HepG2 (cell line): ENCODE measurements around the gene CSNK1D. TPM values are rescaled to one million over a fixed set of nuclear protein-coding genes. Genes with fewer than 3 reads are reported as not detected.
A peak's percentile ranks its signal among the peaks of the same experiment; 100 is the strongest.

Source experiments
- ASH2L ChIP-seq: fragments of 300-600, 200-600 bp; sonication (generic); IDR thresholded peaks from 2 replicates; pipeline ENCODE4 v1.7.0; 2017; ENCODE audit warnings: low read depth, mild to moderate bottlenecking, moderate library complexity, mixed read lengths, low read length; ENCODE audit not compliant: insufficient read length
- ATF6 ChIP-seq: sonication (generic); formaldehyde crosslinking; conservative IDR thresholded peaks from 2 replicates; pipeline ENCODE4 v1.4.0; 2020; ENCODE audit warnings: missing genetic modification reagents
- CREB1 ChIP-seq, 2 experiments: fragments of 450-650 bp in 1 of 2; IDR thresholded peaks; 2 replicates each; pipeline ENCODE4 v1.6.1; 2016 to 2017; ENCODE audit warnings: control low read depth in 1 of 2, mild to moderate bottlenecking in 1 of 2, missing compliant biosample characterization in 1 of 2, missing genetic modification characterization in 1 of 2
- E2F5 ChIP-seq: sonication (generic); formaldehyde crosslinking; conservative IDR thresholded peaks from 2 replicates; pipeline ENCODE4 v1.4.0; 2020; ENCODE audit warnings: missing genetic modification reagents
- FOXM1 ChIP-seq: sonication (generic); formaldehyde crosslinking; IDR thresholded peaks from 2 replicates; pipeline ENCODE4 v1.5.0; 2020; ENCODE audit warnings: missing genetic modification reagents
- HIVEP1 ChIP-seq: sonication (generic); formaldehyde crosslinking; IDR thresholded peaks from 2 replicates; pipeline ENCODE4 v1.4.0; 2020; ENCODE audit warnings: mild to moderate bottlenecking, missing genetic modification reagents
- KDM4B ChIP-seq: sonication (generic); formaldehyde crosslinking; IDR thresholded peaks from 2 replicates; pipeline ENCODE4 v1.4.0; 2020; ENCODE audit warnings: missing genetic modification reagents
- MED1 ChIP-seq: sonication (generic); formaldehyde crosslinking; IDR thresholded peaks from 2 replicates; pipeline ENCODE4 v1.4.0; 2020; ENCODE audit warnings: missing genetic modification reagents
- MYC ChIP-seq: sonication (generic); formaldehyde crosslinking; IDR thresholded peaks from 2 replicates; pipeline ENCODE4 v1.9.0; 2021; ENCODE audit warnings: missing genetic modification reagents, borderline replicate concordance
- NCOA1 ChIP-seq: sonication (generic); formaldehyde crosslinking; IDR thresholded peaks from 2 replicates; pipeline ENCODE4 v1.9.0; 2021; ENCODE audit warnings: missing genetic modification reagents
- NFIB ChIP-seq: sonication (generic); formaldehyde crosslinking; IDR thresholded peaks from 2 replicates; pipeline ENCODE4 v1.9.0; 2021; ENCODE audit warnings: missing genetic modification reagents, mild to moderate bottlenecking, borderline replicate concordance
- PBX3 ChIP-seq: sonication (generic); formaldehyde crosslinking; IDR thresholded peaks from 2 replicates; pipeline ENCODE4 v1.8.1; 2023; ENCODE audit warnings: missing genetic modification reagents, inconsistent platforms, borderline replicate concordance
- SRF ChIP-seq: IDR thresholded peaks from 2 replicates; pipeline ENCODE4 v1.6.1; 2011; ENCODE audit warnings: mild to moderate bottlenecking, low read depth, low read length, moderate library complexity
- TEAD2 ChIP-seq: sonication (generic); formaldehyde crosslinking; IDR thresholded peaks from 2 replicates; pipeline ENCODE4 v1.9.0; 2021; ENCODE audit warnings: missing genetic modification reagents
- TEF ChIP-seq: sonication (generic); formaldehyde crosslinking; IDR thresholded peaks from 2 replicates; pipeline ENCODE4 v1.5.0; 2020; ENCODE audit warnings: missing genetic modification reagents
- TP53 ChIP-seq: sonication (generic); formaldehyde crosslinking; conservative IDR thresholded peaks from 2 replicates; pipeline ENCODE4 v1.4.0; 2020; ENCODE audit warnings: missing genetic modification reagents
- ZNF609 ChIP-seq: sonication (generic); formaldehyde crosslinking; IDR thresholded peaks from 2 replicates; pipeline ENCODE4 v1.4.0; 2020; ENCODE audit warnings: mild to moderate bottlenecking, missing genetic modification reagents, borderline replicate concordance
- ZNF720 ChIP-seq: sonication (generic); formaldehyde crosslinking; IDR thresholded peaks from 2 replicates; pipeline ENCODE4 v1.4.0; 2020; ENCODE audit warnings: missing genetic modification reagents
- ZNF776 ChIP-seq: sonication (generic); formaldehyde crosslinking; IDR thresholded peaks from 2 replicates; pipeline ENCODE4 v1.4.0; 2020; ENCODE audit warnings: mild to moderate bottlenecking, missing genetic modification reagents
- ZNF841 ChIP-seq: sonication (generic); formaldehyde crosslinking; IDR thresholded peaks from 2 replicates; pipeline ENCODE4 v1.8.1; 2023; ENCODE audit warnings: missing genetic modification reagents, borderline replicate concordance
- ZSCAN29 ChIP-seq: sonication (generic); formaldehyde crosslinking; conservative IDR thresholded peaks from 2 replicates; pipeline ENCODE4 v1.4.0; 2020; ENCODE audit warnings: mild to moderate bottlenecking, missing genetic modification reagents
- polyA plus RNA-seq, 8 experiments: library from polyadenylated mRNA; depleted of rRNA in 3 of 8; stranded (reverse) in 7 of 8; unstranded in 1 of 8; fragments of >200 nt; fragmentation: Illumina TruSeq in 4 of 8; extraction: Trizol in 4 of 8; gene quantifications; 2 replicates each; pipeline versions ENCODE4 v1.2.1 to v1.2.3, GENCODE V29; 2011 to 2016; ENCODE audit warnings: low read depth in 4 of 8, missing spikeins in 1 of 8, mixed read lengths in 1 of 8; ENCODE audit not compliant: insufficient read depth in 1 of 8
- total RNA-seq, 5 experiments: library from RNA; depleted of rRNA; stranded (reverse); fragments of >200 nt; fragmentation: Illumina TruSeq; extraction: Trizol; gene quantifications; 2 replicates each; pipeline ENCODE4 v1.2.3, GENCODE V29; 2016; ENCODE audit warnings: low read depth in 1 of 5

Gene CSNK1D
- total and polyA plus RNA-seq, 2 of the 13 experiments (the other 11 are each of a cell fraction or from before 2014, with no cell fraction given) = 31.5 to 128 TPM

- TF ChIP-seq TP53 (CRISPR knock-in tag) (no peak), E2F5 (CRISPR knock-in tag) (peak; percentile 45; the same call in 1 of the 2 replicates), KDM4B (CRISPR knock-in tag) (no peak), CREB1 (IDR thresholded peaks at IDR 0.05) (no peak), CREB1 (CRISPR knock-in tag; IDR thresholded peaks at IDR 0.05) (no peak), ZNF776 (CRISPR knock-in tag) (no peak), FOXM1 (CRISPR knock-in tag) (no peak), SRF (no peak), ZSCAN29 (no peak), HIVEP1 (CRISPR knock-in tag) (peak; percentile 56; the same call in 1 of the 2 replicates), ZNF720 (CRISPR knock-in tag) (no peak), ATF6 (CRISPR knock-in tag) (no peak), TEF (no peak), TEAD2 (no peak), NCOA1 (CRISPR knock-in tag) (no peak), NFIB (no peak), ZNF841 (CRISPR knock-in tag) (peak; percentile 94), PBX3 (no peak), MYC (CRISPR knock-in tag) (no peak; the same call in 1 of the 2 replicates), MED1 (CRISPR knock-in tag) (peak; percentile 32), ZNF609 (no peak), ASH2L (no peak)
Measured at GRCh38 chr17:82228278-82228841, 45.1 kb downstream of the CSNK1D start (continued).
